GM21423 (cell line): Measurements from ENCODE around the gene DNAH9.

Experiments used
- ATAC-seq: cut with Tn5 transposase; IDR thresholded peaks from one replicate; pipeline ENCODE4 v1.9.1; 2021; ENCODE audit warnings: mild to moderate bottlenecking, moderate library complexity; ENCODE audit not compliant: unreplicated experiment

The DNAH9 gene

DNA sequence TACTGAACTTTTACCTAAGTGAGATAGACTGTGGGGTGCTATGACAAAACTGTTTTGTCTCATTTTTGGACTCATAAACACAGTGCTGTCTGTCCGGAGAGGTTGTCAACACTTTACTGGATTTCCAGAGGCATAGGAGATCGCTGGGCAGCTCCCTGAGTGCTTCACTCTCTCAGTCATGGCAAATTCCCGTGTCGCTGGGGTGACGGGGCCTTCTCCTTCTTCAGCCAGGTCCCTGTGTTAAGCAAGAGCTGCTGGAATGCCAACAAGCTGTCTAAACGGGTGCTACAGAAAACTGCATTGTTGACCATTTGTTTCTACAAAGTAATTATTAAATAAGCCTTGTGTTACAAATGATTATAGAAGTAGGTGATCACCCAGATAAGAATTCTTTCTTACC is 141.6 kb downstream of the DNAH9 start:
- no peak for ATAC-seq

- no peak for ATAC-seq
These were observed 144.6 kb downstream of the DNAH9 start for GRCh38 chr17:11742886-11743285.

DNA sequence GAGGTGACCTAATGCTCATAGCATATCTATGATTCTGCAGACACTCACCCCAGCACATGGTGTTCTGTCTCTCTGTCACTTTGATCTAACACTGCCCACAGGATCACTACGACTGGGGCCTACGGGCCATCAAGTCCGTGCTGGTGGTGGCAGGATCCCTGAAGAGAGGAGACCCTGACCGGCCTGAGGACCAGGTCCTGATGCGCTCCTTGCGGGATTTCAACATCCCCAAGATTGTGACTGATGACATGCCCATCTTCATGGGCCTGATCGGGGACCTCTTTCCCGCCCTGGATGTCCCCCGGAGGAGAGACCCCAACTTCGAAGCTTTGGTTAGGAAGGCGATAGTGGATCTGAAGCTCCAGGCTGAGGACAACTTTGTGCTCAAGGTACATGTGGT is 146.4 kb downstream of the DNAH9 start:
- no peak for ATAC-seq

DNA sequence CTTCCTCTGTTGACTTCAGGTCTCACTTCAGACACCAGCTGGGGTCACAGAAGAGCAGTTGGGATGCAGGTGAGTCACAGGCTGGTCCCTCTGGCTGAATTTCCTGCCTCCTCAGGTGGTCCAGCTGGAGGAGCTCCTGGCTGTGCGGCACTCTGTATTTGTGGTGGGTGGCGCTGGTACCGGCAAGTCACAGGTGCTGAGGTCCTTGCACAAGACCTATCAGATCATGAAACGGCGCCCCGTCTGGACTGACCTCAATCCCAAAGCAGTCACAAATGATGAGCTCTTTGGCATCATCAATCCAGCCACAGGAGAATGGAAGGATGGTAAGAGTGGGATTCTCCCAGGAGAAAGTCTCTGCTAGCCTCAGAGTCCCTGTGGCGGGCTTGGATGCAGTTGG is 149.2 kb downstream of the DNAH9 start:
- no peak for ATAC-seq

DNA sequence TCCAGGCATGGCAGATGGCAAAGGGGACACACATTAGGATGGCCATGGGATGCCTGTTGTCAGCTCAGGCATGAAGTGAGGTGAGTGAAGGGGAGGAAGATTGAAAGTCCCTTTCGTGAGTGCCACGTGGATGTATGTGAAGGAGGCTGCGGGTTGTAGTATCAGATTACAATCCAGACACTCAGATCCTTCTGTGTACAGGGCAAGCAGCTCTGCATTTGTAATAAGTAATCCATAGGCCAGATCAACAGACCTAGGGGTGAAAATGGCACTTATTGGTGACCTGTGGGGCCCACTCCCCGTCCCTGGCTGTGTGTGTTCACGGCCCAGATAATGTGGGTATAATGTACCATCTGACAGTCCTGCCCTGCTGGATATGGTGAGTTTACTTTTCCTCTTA is 159.5 kb downstream of the DNAH9 start:
- no peak for ATAC-seq

- ATAC-seq = no peak
These were observed 169.8 kb downstream of the DNAH9 start for GRCh38 chr17:11768106-11768505.

DNA sequence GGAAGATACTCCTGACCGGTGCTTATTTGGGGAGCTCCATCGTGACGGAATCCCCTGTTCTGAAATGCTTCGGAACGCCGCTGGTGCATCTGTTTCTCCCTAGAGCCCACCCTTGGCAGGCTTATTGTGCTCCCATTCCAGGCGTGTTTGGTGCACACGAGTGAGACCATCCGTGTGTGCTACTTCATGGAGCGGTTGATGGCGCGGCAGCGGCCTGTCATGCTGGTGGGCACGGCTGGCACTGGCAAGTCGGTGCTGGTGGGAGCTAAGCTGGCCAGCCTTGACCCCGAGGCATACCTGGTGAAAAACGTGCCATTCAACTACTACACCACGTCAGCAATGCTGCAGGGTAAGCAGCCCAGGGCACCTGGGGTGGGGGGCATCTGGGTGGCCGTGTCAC is 170.7 kb downstream of the DNAH9 start:
- ATAC-seq = no peak

- no peak for ATAC-seq
These were observed 173.8 kb downstream of the DNAH9 start for GRCh38 chr17:11772031-11772430.

GRCh38 chr17:11779892-11780291 is 181.6 kb downstream of the DNAH9 start:
- ATAC-seq = no peak

- ATAC-seq = no peak
These were observed 182.4 kb downstream of the DNAH9 start for GRCh38 chr17:11780621-11781020.

DNA sequence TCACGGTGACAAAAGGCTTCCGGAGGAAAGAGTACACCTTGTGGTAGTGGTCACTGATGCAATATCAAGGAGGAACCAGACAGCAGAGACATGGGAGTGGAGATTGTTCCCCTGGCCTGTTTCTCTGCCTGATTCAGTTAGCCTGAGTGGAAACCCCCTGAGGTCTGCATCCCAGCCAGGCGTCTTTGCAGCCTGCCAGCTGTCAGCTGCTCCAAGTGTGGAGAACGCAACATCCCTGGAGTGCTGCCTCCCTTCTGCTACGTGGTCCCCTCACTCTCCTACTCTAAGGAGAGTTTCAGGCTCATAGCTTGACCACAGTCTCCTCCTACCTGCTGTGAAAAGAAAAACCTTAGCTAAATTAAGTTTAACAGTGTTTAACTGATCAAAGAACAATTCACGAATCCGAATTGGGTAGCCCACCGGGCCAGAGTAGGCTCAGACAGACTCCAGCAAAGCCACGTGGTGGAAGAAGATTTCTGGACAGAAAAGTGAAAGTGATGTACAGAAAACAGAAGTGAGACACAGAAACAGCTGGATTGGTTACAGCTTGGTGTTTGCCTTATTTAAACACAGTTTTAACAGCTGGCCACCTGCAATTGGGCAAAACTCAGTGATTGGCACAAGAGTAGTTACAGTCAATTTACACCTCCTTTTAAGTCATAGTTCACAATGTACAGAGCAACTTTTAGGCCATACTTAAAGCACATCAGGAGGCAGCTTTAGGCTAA is 188.6 kb downstream of the DNAH9 start:
- no peak for ATAC-seq

GRCh38 chr17:11795906-11796305 is 197.6 kb downstream of the DNAH9 start:
- ATAC-seq = no peak

- no peak for ATAC-seq
These were observed 199.5 kb downstream of the DNAH9 start for GRCh38 chr17:11797803-11798202.

GRCh38 chr17:11803231-11803969 is 205.1 kb downstream of the DNAH9 start:
- ATAC-seq = no peak

GRCh38 chr17:11805138-11805537 is 206.9 kb downstream of the DNAH9 start:
- ATAC-seq = no peak

GRCh38 chr17:11805952-11806351 is 207.7 kb downstream of the DNAH9 start:
- ATAC-seq = no peak

GRCh38 chr17:11807606-11808005 is 209.3 kb downstream of the DNAH9 start:
- ATAC-seq = no peak

- no peak for ATAC-seq
These were observed 215.0 kb downstream of the DNAH9 start for GRCh38 chr17:11813278-11813677.

GRCh38 chr17:11813871-11814270 is 215.6 kb downstream of the DNAH9 start:
- ATAC-seq = no peak

DNA sequence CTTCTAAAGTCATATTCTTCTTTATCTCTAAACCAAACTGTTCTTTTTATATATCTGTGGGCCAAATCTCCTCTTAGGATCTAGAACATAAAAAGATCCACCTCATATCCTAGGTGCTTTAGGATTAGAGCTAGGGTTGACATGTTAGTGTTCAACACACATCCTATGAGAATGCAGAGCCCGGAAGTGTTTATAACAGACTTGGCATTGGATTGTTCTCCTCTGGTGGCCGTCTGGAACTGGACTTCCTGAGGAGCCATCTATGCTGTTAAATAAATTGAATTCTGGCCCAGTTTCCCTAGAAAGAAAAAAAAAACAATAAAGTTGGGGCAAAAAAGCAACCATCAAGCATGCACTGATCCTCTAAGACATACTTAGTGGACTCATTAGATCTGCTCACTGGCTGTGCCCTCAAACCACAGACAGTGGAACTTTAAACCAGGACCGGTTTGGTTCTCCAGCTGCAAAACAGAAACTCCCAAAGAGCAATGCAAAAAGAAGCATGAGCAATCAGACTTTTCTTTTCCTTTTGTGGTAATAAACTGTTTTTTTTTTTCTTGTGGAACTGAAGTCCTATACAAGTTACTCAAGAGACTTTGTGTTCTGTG is 216.5 kb downstream of the DNAH9 start:
- ATAC-seq = no peak

- no peak for ATAC-seq
These were observed 218.1 kb downstream of the DNAH9 start for GRCh38 chr17:11816409-11816808.

DNA sequence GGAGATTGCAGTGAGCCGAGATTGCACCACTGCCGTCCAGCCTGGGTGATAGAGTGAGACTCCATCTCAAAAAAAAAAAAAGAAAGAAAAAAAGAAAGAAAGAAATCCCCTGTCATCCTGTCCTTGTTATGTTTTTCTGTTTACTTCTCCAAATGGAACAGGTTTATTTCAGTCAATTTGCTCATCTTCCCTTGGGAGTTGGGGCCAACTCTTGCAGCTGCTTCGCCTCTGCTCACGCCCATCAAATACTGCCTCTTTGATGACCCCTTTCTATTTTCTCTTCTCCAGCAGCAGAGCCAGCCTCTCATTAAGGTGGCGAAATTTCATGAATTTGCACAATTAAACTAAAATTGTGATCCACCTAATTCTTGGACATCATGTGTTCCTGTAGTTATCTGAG is 225.6 kb downstream of the DNAH9 start:
- ATAC-seq = no peak
